Activated B cell treated with CpG ODN at 0.5 μM for 24 hours (primary cell): Measurements from ENCODE around the gene PLEKHA1. TPM values are rescaled to one million over a fixed set of nuclear protein-coding genes. Genes with fewer than 3 reads are reported as not detected.

ENCODE experiments used
- ATAC-seq: fragments of 200-7000 bp; cut with Tn5 transposase; one replicate; pipeline ENCODE4 v1.10.0; 2021; ENCODE audit warnings: low read depth, mild to moderate bottlenecking, moderate library complexity
- CTCF ChIA-PET: fragments of 350-600 bp; sonication (Branson Sonifier 250); formaldehyde crosslinking; loops from one replicate; lab custom pipeline; 2021; ENCODE audit warnings: antibody characterized with exemption; lab: Charles Lee
- POLR2A ChIA-PET: fragments of 350-600 bp; sonication (Branson Sonifier 250); formaldehyde crosslinking; loops from one replicate; lab custom pipeline; 2021; ENCODE audit warnings: antibody characterized with exemption; lab: Charles Lee
- DNase-seq: peaks from one replicate; pipeline ENCODE4 v3.0.0; 2022
- H3K27ac Mint-ChIP-seq: one replicate; pipeline ENCODE4 v1.8.0; 2020; ENCODE audit warnings: mixed read lengths
- H3K27me3 Mint-ChIP-seq: one replicate; pipeline ENCODE4 v1.8.0; 2021; ENCODE audit warnings: mixed read lengths
- H3K36me3 Mint-ChIP-seq: one replicate; pipeline ENCODE4 v1.8.0; 2021; ENCODE audit warnings: low read depth, mixed read lengths
- H3K4me1 Mint-ChIP-seq: one replicate; pipeline ENCODE4 v1.8.0; 2021; ENCODE audit warnings: mixed read lengths
- H3K4me3 Mint-ChIP-seq: one replicate; pipeline ENCODE4 v1.8.0; 2020; ENCODE audit warnings: mild to moderate bottlenecking, mixed read lengths
- H3K9me3 Mint-ChIP-seq: one replicate; pipeline ENCODE4 v1.8.0; 2020; ENCODE audit warnings: mixed read lengths
- CTCF ChIP-seq: fragments of 200-600 bp; IDR thresholded peaks from one replicate; pipeline ENCODE4 v1.8.0; 2022; ENCODE audit warnings: antibody characterized with exemption, mild to moderate bottlenecking
- intact Hi-C: fragments of 100-400 bp; cut with micrococcal nuclease; formaldehyde crosslinking; loops from one replicate; pipeline ENCODE4 v1.15.1; 2024
- total RNA-seq: library from RNA; stranded (reverse); gene quantifications from 2 replicates; pipeline ENCODE4 v1.2.3, GENCODE V29; 2022

The PLEKHA1 gene
- total RNA-seq, 1 donor from 2014 or later = 12.8 TPM

- H3K27me3 Mint-ChIP-seq = no peaks in the 10 kb centered on the region
- peaks cover 18% of the 10 kb centered on the region for H3K36me3 Mint-ChIP-seq
- H3K27ac Mint-ChIP-seq = no peak overlapping the region
- intact Hi-C loops = loop anchor here (10.0 kb wide), 3 partner anchors 495 to 1525 kb away; partner anchors contain the start of genes FAM24B and WDR11
- CTCF ChIA-PET = no interaction called here
- peaks cover 43% of the 10 kb centered on the region for H3K4me1 Mint-ChIP-seq
- no peak for TF ChIP-seq CTCF
- POLR2A ChIA-PET = no interaction called here
- H3K4me3 Mint-ChIP-seq = no peak overlapping the region
- DNase-seq (no peak), ATAC-seq (no peak)
- peaks cover 2% of the 10 kb centered on the region for H3K9me3 Mint-ChIP-seq
Measured at GRCh38 chr10:122379537-122379936, 5.0 kb downstream of the PLEKHA1 start.

- DNase-seq = no peak
- intact Hi-C loops = no loop called here
- ChIA-PET POLR2A (no interaction called here), CTCF (no interaction called here)
- Mint-ChIP-seq H3K4me3 (no peak overlapping the region), H3K27me3 (no peaks in the 10 kb centered on the region), H3K27ac (no peak overlapping the region), H3K4me1 (peaks cover 41% of the 10 kb centered on the region), H3K36me3 (peaks cover 13% of the 10 kb centered on the region), H3K9me3 (peaks cover 2% of the 10 kb centered on the region)
- ATAC-seq = no peak
- TF ChIP-seq CTCF = no peak
Measured at GRCh38 chr10:122380703-122381102, 6.2 kb downstream of the PLEKHA1 start.

DNA sequence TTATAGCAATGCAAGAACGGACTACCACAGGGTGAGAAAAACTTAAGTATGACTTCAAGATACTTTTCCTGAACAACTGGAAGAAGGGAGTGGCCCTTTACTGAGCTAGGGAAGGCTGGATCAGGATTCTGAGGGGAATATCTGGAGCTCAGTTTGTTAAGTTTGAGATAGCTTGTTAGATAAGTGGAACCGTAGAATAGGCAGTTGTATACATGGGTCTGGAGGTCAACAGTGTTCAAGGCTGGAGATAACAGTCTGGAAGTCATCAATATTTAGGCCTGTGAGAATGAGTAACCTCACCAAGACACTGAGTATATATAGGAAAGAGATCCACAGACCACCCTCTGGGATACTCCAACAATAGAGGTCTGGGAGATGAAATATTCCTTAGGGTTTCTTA, 7.2 kb downstream of the PLEKHA1 start:
- POLR2A ChIA-PET = no interaction called here
- intact Hi-C loops = no loop called here
- Mint-ChIP-seq H3K4me3 (no peak overlapping the region), H3K4me1 (peaks cover 43% of the 10 kb centered on the region), H3K27ac (no peak overlapping the region), H3K27me3 (no peaks in the 10 kb centered on the region), H3K9me3 (peaks cover 2% of the 10 kb centered on the region), H3K36me3 (peaks cover 13% of the 10 kb centered on the region)
- ATAC-seq = no peak
- no peak for DNase-seq
- CTCF ChIA-PET = no interaction called here
- no peak for TF ChIP-seq CTCF

GRCh38 chr10:122386514-122386913, 12.0 kb downstream of the PLEKHA1 start:
- ChIA-PET CTCF (no interaction called here), POLR2A (interaction anchor here (1.1 kb wide), 1 partner anchor 12 kb away, joined by 3 read pairs; the partner anchor contains the start of gene PLEKHA1)

GRCh38 chr10:122387572-122387971, 13.1 kb downstream of the PLEKHA1 start:
- peaks cover 50% of the 10 kb centered on the region for H3K4me1 Mint-ChIP-seq
- DNase-seq (no peak), ATAC-seq (no peak)
- H3K9me3 Mint-ChIP-seq = no peaks in the 10 kb centered on the region
- H3K27ac Mint-ChIP-seq = no peak overlapping the region
- H3K4me3 Mint-ChIP-seq = no peak overlapping the region
- no peak for TF ChIP-seq CTCF
- intact Hi-C loops = no loop called here
- peaks cover 20% of the 10 kb centered on the region for H3K36me3 Mint-ChIP-seq
- H3K27me3 Mint-ChIP-seq = no peaks in the 10 kb centered on the region
- CTCF ChIA-PET = interaction anchor here (0.7 kb wide), 1 partner anchor 45 kb away, joined by 3 read pairs; no protein-coding TSS in a partner anchor
- POLR2A ChIA-PET = interaction anchor here (1.1 kb wide), 1 partner anchor 13 kb away, joined by 3 read pairs; the partner anchor contains the start of gene PLEKHA1

More at GRCh38 chr10:122386514-122386913, 12.0 kb downstream of the PLEKHA1 start:
- Mint-ChIP-seq H3K4me1 (peaks cover 58% of the 10 kb centered on the region), H3K27me3 (no peaks in the 10 kb centered on the region), H3K27ac (no peak overlapping the region), H3K4me3 (no peak overlapping the region), H3K9me3 (no peaks in the 10 kb centered on the region), H3K36me3 (peaks cover 20% of the 10 kb centered on the region)
- DNase-seq (no peak), ATAC-seq (no peak)
- TF ChIP-seq CTCF = no peak
- intact Hi-C loops = no loop called here
